ENCODE data around the gene ZNF737.

Gene ZNF737

DNA sequence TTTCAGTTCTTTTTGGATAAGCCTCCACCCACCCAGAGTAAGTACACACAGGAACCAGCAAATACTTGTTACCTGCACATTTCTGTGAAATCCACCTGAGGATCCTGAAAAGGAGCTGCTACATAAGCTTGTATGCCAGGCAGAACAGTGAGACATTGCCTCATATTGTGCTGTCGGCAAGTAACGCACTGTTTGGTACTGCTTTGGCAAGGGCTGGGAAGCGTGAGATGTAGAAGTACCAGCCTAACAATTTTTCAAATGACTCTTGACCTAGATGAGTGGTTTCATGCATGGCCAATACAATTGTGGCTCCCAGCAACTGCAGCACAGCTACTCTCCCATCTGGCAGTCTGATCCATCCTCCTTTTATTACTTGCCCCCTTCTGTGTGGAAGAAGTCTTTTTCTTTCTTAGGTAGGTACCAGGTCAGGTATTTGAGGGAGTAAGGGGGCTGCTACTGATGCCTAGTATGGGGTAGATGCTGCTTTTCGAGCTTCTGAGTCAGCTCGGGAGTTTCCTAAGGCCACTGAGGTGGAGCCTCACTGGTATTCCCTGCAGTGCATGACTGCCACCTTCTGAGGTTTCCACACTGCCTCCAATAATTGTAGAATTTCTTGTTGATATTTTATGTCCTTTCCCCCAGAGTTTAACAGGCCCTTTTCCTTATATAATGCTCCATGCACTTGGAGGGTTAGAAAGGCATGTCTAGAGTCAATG is 52.2 kb downstream of the ZNF737 start:
- TF ChIP-seq CTCF (conservative IDR thresholded peaks at IDR 0.05): peak; percentile 43; the same call in 1 of the 2 replicates
- H3K27ac ChIP-seq: no peak overlapping the region

DNA sequence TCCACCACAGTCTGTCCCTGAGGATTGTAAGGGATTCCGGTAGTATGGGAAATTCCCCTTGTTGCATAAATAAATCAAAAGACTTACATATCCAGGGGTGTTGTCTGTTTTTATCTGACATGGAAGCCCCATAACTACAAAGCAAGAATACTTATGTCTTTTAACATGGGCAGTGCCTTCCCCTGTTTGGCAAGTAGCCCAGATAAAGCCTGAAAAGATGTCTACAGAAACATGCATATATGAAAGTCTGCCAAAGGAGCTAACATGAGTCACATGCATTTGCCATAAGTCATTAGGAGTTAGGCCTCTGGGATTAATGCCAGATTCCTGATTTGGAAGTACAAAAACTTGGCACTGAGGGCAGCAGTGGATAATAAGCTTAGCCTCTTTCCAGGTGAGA is 62.1 kb downstream of the ZNF737 start:
- H3K27ac ChIP-seq: peak overlapping the region; percentile 10
- no peak for TF ChIP-seq CTCF (conservative IDR thresholded peaks at IDR 0.05)

All from VCaP (cell line).